Upper lobe of left lung (tissue), 6 donors: ENCODE measurements around the gene ACSS2. TPM values are rescaled to one million over a fixed set of nuclear protein-coding genes. Genes with fewer than 3 reads are reported as not detected.

Experiments used
- ATAC-seq, 2 donors: fragments of 200-7000 bp; cut with Tn5 transposase; one replicate each; pipeline ENCODE4 v1.9.1; 2022; ENCODE audit warnings: mild to moderate bottlenecking in 2 of 2, moderate library complexity in 2 of 2; ENCODE audit not compliant: low FRiP score in 2 of 2
- DNase-seq, 2 donors: peaks; one replicate each; pipeline ENCODE4 v3.0.0-alpha.2; 2019 to 2020
- H3K27ac ChIP-seq, 4 donors: fragments of 200-600 bp; sonication (generic); one replicate each; pipeline ENCODE4 v1.5.1; 2016 to 2019
- H3K27me3 ChIP-seq, 4 donors: fragments of 200-600 bp; sonication (generic); one replicate each; pipeline ENCODE4 v1.5.1; 2017 to 2019
- H3K36me3 ChIP-seq, 4 donors: fragments of 200-600 bp; sonication (generic); one replicate each; pipeline ENCODE4 v1.5.1; 2016 to 2019
- H3K4me1 ChIP-seq, 4 donors: fragments of 200-600 bp; sonication (generic); one replicate each; pipeline ENCODE4 v1.5.1; 2018 to 2019
- H3K4me3 ChIP-seq, 4 donors: fragments of 200-600 bp; sonication (generic); one replicate each; pipeline ENCODE4 v1.5.1; 2017 to 2019; ENCODE audit warnings: mild to moderate bottlenecking in 2 of 4, moderate library complexity in 1 of 4
- H3K9me3 ChIP-seq, 4 donors: fragments of 200-600 bp; sonication (generic); one replicate each; pipeline ENCODE4 v1.5.1; 2018 to 2019
- EP300 ChIP-seq, 4 donors: sonication (generic); formaldehyde crosslinking; IDR thresholded peaks; one replicate each; pipeline ENCODE4 v1.5.1; 2017; ENCODE audit warnings: antibody characterized with exemption in 4 of 4, control low read depth in 2 of 4
- POLR2A ChIP-seq, 4 donors: fragments of 450-650 bp; IDR thresholded peaks; one replicate each; pipeline ENCODE4 v1.5.1; 2016 to 2017; ENCODE audit warnings: antibody characterized with exemption in 4 of 4, mild to moderate bottlenecking in 2 of 4
- POLR2AphosphoS5 ChIP-seq, 2 donors: sonication (generic); formaldehyde crosslinking; IDR thresholded peaks; one replicate each; pipeline ENCODE4 v1.5.1; 2017; ENCODE audit warnings: antibody characterized with exemption in 2 of 2
- WGBS, 2 donors: methylation state at CpG; one replicate each; pipeline ENCODE4 v1.1.5; 2017 to 2018; 5-methylcytosine and 5-hydroxymethylcytosine counted together
- total RNA-seq, 6 donors: library from RNA; depleted of rRNA in 4 of 6; stranded (reverse); fragments of >200 nt in 4 of 6; gene quantifications; one replicate each; pipeline versions ENCODE4 v1.1.0 to v1.2.1, GENCODE V29; 2016 to 2021
- TF ChIP-seq, protein P1 (sequence below), 6 experiments: fragments of 450-650 bp in 4 of 6; fragments of 200-600 bp in 2 of 6; sonication (generic) in 2 of 6; IDR thresholded peaks; one replicate each; pipeline ENCODE4 v1.5.1; 2016 to 2019; ENCODE audit warnings: antibody characterized with exemption in 6 of 6
- donor health status: DM: no; HTN: no; CAD: no; lungs with moderate emphysema.
- donor health status: DM: no; HTN: yes; CAD: no; lungs with severe emphysema.

The ACSS2 gene
- total RNA-seq, 6 donors from 2014 or later: 110 to 377 (median 203) TPM

DNA sequence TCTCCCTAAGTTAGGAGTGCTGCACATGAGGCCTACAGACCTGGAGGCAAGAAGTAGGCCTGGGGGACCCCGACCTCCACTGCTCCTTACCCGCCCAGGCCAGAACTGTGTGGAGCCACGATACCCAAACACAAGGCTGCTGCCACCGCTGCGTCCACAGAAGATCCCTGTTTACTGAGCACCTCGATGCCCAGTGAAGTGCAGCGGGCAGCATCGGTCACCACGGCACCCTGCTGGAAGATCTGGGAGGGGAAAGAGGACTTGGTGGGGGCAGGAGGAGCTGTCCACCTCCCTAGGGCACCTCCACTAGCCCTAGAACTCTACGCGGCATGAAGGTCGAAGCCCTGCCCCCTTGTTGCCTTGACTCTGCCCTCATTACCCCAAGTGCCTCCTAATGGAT, 13.7 kb upstream of the ACSS2 start:
- Histone ChIP-seq H3K27me3 (no peaks in the 10 kb centered on the region), H3K27ac (no peak overlapping the region), H3K4me1 (peaks cover 0 to 7% (median 2%) of the 10 kb centered on the region in 4 donors), H3K4me3 (no peak overlapping the region), H3K9me3 (no peaks in the 10 kb centered on the region), H3K36me3 (peaks cover 0 to 14% (median 2%) of the 10 kb centered on the region in 4 donors)
- no peak for ATAC-seq
- WGBS, 2 donors: 87 to 88% methylated on average over 9 to 12 of the region's 12 CpGs
- no peak for DNase-seq
- TF ChIP-seq EP300 (IDR thresholded peaks at IDR 0.05) (no peak), POLR2A (IDR thresholded peaks at IDR 0.05) (no peak)

DNA sequence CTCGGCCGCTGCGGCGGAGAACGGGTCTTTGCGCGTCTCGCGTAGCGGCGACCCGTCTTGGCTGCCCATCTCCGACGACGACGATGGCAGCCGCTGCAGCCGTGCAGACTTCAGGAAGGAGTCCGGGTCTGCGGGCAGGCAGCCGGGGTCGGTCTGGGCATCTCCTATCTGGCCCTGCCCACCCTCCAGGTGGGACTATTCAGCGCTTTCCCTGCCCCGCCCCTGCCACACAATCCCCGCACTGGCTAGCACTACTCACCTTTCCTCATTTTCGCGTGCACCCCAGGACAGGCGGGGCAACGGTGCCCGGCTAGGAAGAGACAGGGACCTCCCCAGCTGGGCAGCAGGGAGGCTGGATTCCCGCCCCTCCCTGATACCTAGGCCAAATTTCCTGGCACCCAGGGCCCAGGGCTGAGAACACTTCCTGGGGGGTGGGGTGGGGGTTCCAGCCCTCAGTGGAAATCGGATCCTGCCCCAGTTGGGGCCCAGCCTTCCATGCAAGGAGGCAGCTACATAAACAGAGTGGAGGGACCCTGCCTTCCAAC, 12.9 kb upstream of the ACSS2 start:
- peak in 1 of 2 donors; percentile 82 for DNase-seq
- Histone ChIP-seq H3K4me1 (peaks cover 0 to 7% (median 2%) of the 10 kb centered on the region in 4 donors), H3K36me3 (peaks cover 0 to 14% (median 2%) of the 10 kb centered on the region in 4 donors), H3K9me3 (no peaks in the 10 kb centered on the region), H3K27me3 (no peaks in the 10 kb centered on the region), H3K4me3 (no peak overlapping the region), H3K27ac (no peak overlapping the region)
- no peak for ATAC-seq
- TF ChIP-seq POLR2AphosphoS5 (IDR thresholded peaks at IDR 0.05) (no peak), EP300 (IDR thresholded peaks at IDR 0.05) (no peak), POLR2A (IDR thresholded peaks at IDR 0.05) (no peak)
- TF ChIP-seq, protein P1, sequence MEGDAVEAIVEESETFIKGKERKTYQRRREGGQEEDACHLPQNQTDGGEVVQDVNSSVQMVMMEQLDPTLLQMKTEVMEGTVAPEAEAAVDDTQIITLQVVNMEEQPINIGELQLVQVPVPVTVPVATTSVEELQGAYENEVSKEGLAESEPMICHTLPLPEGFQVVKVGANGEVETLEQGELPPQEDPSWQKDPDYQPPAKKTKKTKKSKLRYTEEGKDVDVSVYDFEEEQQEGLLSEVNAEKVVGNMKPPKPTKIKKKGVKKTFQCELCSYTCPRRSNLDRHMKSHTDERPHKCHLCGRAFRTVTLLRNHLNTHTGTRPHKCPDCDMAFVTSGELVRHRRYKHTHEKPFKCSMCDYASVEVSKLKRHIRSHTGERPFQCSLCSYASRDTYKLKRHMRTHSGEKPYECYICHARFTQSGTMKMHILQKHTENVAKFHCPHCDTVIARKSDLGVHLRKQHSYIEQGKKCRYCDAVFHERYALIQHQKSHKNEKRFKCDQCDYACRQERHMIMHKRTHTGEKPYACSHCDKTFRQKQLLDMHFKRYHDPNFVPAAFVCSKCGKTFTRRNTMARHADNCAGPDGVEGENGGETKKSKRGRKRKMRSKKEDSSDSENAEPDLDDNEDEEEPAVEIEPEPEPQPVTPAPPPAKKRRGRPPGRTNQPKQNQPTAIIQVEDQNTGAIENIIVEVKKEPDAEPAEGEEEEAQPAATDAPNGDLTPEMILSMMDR (IDR thresholded peaks at IDR 0.05): no peak
- 80 to 87% methylated on average over 3 to 26 of the region's 32 CpGs for WGBS, 2 donors

DNA sequence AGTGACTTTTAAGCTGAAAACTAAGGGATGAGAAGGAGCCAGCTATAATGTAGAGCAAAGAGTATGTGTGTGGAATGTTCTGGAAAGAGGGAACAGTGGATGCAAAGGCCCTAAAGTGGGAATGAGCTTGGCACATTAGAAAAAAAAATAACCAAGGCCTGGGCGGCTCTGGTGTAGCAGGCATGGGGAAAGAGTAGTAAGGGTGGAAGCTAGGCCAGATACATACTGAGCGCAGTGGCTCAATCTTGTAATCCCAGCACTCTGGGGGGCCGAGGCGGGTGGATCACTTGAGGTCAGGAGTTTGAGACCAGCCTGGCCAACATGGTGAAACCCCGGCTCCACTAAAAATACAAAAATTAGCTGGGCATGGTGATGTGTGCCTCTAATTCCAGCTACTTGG, 12.2 kb upstream of the ACSS2 start:
- H3K9me3 ChIP-seq: no peaks in the 10 kb centered on the region
- peaks cover 0 to 10% (median 2%) of the 10 kb centered on the region in 4 donors for H3K36me3 ChIP-seq
- WGBS, 2 donors: 92 to 97% methylated on average over 5 of the region's 5 CpGs
- DNase-seq: no peak
- no peak for TF ChIP-seq EP300 (IDR thresholded peaks at IDR 0.05)
- no peak for TF ChIP-seq POLR2AphosphoS5 (IDR thresholded peaks at IDR 0.05)
- TF ChIP-seq, protein P1 (IDR thresholded peaks at IDR 0.05): no peak
- no peak for TF ChIP-seq POLR2A (IDR thresholded peaks at IDR 0.05)
- H3K27me3 ChIP-seq: no peaks in the 10 kb centered on the region
- no peak overlapping the region for H3K27ac ChIP-seq
- no peak for ATAC-seq
- peaks cover 0 to 7% (median 2%) of the 10 kb centered on the region in 4 donors for H3K4me1 ChIP-seq
- no peak overlapping the region for H3K4me3 ChIP-seq

GRCh38 chr20:34871320-34871926, 5.0 kb upstream of the ACSS2 start:
- 94 to 95% methylated on average over 7 of the region's 7 CpGs for WGBS, 2 donors
- Histone ChIP-seq H3K27me3 (no peaks in the 10 kb centered on the region), H3K4me1 (peaks cover 31 to 42% (median 40%) of the 10 kb centered on the region in 4 donors), H3K27ac (peak overlapping the region in 2 of 4 donors; percentile 52 to 60), H3K9me3 (no peaks in the 10 kb centered on the region), H3K36me3 (no peaks in the 10 kb centered on the region), H3K4me3 (peak overlapping the region in 3 of 4 donors; percentile 49 to 71 (median 69))
- TF ChIP-seq, protein P1 (IDR thresholded peaks at IDR 0.05): no peak
- TF ChIP-seq POLR2A (IDR thresholded peaks at IDR 0.05) (no peak), POLR2AphosphoS5 (IDR thresholded peaks at IDR 0.05) (no peak), EP300 (IDR thresholded peaks at IDR 0.05) (no peak)
- DNase-seq (no peak), ATAC-seq (no peak)

DNA sequence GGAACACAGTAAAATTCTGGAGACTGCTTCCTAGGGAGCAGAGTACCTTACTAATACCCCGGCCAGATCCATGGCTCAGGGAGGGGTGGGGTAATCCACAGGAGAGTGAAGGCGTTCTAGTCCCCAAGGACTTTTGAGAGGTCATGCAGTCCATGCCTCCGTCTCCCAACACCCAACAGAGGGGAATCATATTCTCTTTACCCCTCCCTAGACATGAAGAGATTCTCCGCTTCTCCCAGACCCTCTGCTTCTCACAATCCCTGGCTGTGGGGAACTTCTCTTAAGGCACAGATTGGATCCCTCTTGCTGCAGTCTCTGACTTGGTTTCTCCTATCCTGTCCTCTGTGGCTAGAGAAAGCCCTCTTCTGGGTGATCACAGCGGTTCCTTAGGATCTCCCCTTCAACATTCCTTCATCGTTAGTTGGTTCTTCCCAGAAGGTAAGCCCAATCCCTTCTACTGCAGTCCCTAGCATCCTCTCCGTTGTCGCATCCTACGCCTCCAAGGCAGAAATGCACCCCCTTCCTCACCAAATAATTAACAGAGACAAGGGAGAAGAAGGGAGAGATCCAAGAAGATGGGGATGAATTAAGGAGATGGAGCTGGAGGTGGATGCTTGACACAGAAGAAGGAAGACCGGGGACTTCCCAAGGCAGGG, 4.3 kb upstream of the ACSS2 start:
- Histone ChIP-seq H3K4me3 (peak overlapping the region; percentile 39 to 71 (median 59)), H3K27ac (peak overlapping the region in 3 of 4 donors; percentile 52 to 60 (median 54)), H3K4me1 (peaks cover 31 to 42% (median 40%) of the 10 kb centered on the region in 4 donors), H3K27me3 (no peaks in the 10 kb centered on the region), H3K9me3 (no peaks in the 10 kb centered on the region), H3K36me3 (no peaks in the 10 kb centered on the region)
- ATAC-seq (no peak), DNase-seq (no peak)
- TF ChIP-seq POLR2A (IDR thresholded peaks at IDR 0.05) (no peak), EP300 (IDR thresholded peaks at IDR 0.05) (no peak), POLR2AphosphoS5 (IDR thresholded peaks at IDR 0.05) (no peak)
- TF ChIP-seq, protein P1 (IDR thresholded peaks at IDR 0.05): no peak
- 50 to 59% methylated on average over 10 of the region's 10 CpGs for WGBS, 2 donors
